ENCODE results near the gene TNFSF4. TPM values are rescaled to one million over a fixed set of nuclear protein-coding genes. Genes with fewer than 3 reads are reported as not detected.

Gene TNFSF4, protein sequence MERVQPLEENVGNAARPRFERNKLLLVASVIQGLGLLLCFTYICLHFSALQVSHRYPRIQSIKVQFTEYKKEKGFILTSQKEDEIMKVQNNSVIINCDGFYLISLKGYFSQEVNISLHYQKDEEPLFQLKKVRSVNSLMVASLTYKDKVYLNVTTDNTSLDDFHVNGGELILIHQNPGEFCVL
- total RNA-seq, result 1 to 10 TPM; 3.3 to 6.2 TPM
- 0.78 TPM for polyA plus RNA-seq (2013, experiment 1 of 2)
- 1.0 TPM for polyA plus RNA-seq (2013, experiment 2 of 2)
- long read RNA-seq, experiment 1, partial matches to known transcripts, result 3 of 3 reads
- long read RNA-seq, experiment 1, other reads (novel, unspliced or antisense), result 0 of 3 reads
- long read RNA-seq, experiment 2, partial matches to known transcripts, result 2 of 9 reads
- long read RNA-seq, experiment 2, other reads (novel, unspliced or antisense), result 7 of 9 reads
- long read RNA-seq, experiment 3, partial matches to known transcripts, result 0 of 3 reads
- long read RNA-seq, experiment 3, other reads (novel, unspliced or antisense), result 1 of 3 reads
- long read RNA-seq, experiment 4, result 0 reads

DNA sequence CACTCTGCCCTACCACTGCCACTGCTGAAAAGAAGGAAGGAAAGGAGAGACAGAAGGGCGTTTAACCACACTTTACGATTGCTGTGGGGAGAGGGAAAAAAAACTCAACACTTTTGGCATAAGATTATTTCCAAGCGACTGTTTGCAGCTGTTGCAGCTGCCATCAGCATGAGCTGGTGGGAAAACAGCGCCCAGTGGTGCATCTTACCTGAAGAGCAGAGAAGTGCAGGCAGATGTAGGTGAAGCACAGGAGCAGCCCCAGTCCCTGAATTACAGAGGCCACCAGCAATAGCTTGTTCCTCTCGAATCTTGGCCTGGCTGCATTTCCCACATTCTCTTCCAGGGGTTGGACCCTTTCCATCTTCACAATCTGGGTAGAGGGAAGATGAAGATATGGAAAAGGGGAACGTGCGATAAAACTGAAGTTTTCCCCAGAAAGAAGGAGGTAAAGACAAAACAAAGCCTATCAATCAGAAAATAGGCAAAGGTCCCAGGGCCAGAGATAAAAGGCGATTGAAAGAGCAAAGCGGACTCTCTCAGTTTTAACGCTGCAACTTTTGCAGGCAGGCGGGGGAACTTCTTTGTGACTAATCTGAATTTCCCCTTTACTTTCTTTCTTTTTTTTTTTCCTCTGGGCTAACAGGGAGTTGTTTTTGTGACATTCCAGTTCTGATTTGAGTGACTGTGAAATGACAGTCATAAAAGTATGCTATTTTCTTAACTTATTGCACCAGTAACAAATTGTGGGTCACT, at the start of gene TNFSF4:
TSS of gene TNFSF4 (minus strand) at position 516 of the 753 bp plus-strand sequence. CDS start at position 361, 155 bp downstream.
- H3K4me1 Mint-ChIP-seq, result peaks cover 38% of the 10 kb centered on the region
- H3K27ac ChIP-seq (ENCODE audit: low read depth, low read length), result no peak within 1 kb of the TSS
- peaks cover 9% of the 10 kb centered on the region for H3K4me1 ChIP-seq (ENCODE audit: control insufficient read depth, insufficient read depth, low read length)
- no peaks in the 10 kb centered on the region for H3K36me3 ChIP-seq (ENCODE audit: control insufficient read depth, insufficient read depth, low read length)
- 88 to 93% methylated on average over 6 to 11 of the region's 11 CpGs for WGBS, 2 experiments (ENCODE audit: insufficient coverage in 1 of 2, insufficient read length in 1 of 2)
- TF ChIP-seq, protein P1, sequence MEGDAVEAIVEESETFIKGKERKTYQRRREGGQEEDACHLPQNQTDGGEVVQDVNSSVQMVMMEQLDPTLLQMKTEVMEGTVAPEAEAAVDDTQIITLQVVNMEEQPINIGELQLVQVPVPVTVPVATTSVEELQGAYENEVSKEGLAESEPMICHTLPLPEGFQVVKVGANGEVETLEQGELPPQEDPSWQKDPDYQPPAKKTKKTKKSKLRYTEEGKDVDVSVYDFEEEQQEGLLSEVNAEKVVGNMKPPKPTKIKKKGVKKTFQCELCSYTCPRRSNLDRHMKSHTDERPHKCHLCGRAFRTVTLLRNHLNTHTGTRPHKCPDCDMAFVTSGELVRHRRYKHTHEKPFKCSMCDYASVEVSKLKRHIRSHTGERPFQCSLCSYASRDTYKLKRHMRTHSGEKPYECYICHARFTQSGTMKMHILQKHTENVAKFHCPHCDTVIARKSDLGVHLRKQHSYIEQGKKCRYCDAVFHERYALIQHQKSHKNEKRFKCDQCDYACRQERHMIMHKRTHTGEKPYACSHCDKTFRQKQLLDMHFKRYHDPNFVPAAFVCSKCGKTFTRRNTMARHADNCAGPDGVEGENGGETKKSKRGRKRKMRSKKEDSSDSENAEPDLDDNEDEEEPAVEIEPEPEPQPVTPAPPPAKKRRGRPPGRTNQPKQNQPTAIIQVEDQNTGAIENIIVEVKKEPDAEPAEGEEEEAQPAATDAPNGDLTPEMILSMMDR (conservative IDR thresholded peaks at IDR 0.05), result no peak
- DNase-seq, result no peak
- H3K9me3 ChIP-seq (ENCODE audit: control insufficient read depth, low read length), result no peaks in the 10 kb centered on the region
- no peaks in the 10 kb centered on the region for H3K27me3 ChIP-seq (ENCODE audit: control insufficient read depth, insufficient read depth, low read length, poor library complexity, severe bottlenecking)
- H3K27ac Mint-ChIP-seq, result no peak within 1 kb of the TSS
- H3K9ac ChIP-seq (ENCODE audit: extremely low read depth, low read length, poor library complexity, severe bottlenecking), result no peak within 1 kb of the TSS
- no peak within 1 kb of the TSS for H3K4me3 Mint-ChIP-seq
- H3K4me3 ChIP-seq (ENCODE audit: low read length), result no peak within 1 kb of the TSS
- H3K9me3 Mint-ChIP-seq, result no peaks in the 10 kb centered on the region
- no peaks in the 10 kb centered on the region for H3K36me3 Mint-ChIP-seq (ENCODE audit: low read depth)
- H3K27me3 Mint-ChIP-seq (ENCODE audit: insufficient read depth), result peaks cover 18% of the 10 kb centered on the region

DNA sequence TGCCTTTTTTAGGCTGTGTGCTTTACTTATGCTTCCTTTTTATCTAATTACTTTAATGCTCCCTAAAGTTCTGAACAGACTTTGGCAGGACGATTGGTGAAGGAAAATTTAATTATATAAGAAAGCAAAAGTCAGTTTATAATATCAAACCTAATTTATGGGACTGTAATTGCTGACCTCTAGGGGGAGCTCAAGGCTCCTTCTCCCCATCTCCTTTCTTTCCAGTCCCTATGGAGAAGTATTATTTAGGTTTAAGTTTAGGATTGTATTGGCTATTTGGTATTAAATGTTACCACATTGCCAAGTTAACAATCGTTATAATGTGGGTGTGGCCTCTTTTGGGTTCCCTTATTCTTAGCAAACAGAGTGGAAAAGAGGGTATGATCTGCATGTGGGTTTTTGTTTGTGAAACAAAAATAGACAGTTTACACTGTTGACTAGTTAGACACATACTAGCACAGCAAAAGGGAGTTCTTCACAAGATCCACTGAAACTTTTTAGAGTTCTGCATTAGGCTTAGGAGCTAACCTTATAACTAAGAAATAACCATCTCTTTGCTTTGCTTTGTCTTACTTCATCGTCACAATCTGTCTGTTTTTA, 48.2 kb upstream of the TNFSF4 start:
- H3K9me3 Mint-ChIP-seq, result peaks cover 7% of the 10 kb centered on the region
- H3K4me1 Mint-ChIP-seq, result peaks cover 18% of the 10 kb centered on the region
- TF ChIP-seq, protein P1 (conservative IDR thresholded peaks at IDR 0.05), result peak; percentile 94
- no peak overlapping the region for H3K4me3 ChIP-seq (ENCODE audit: low read length)
- no peaks in the 10 kb centered on the region for H3K36me3 ChIP-seq (ENCODE audit: control insufficient read depth, insufficient read depth, low read length)
- 56% methylated on average over 2 of the region's 3 CpGs; no CpG with 5 or more reads in 1 of the 2 experiments for WGBS, 2 experiments (ENCODE audit: insufficient coverage in 1 of 2, insufficient read length in 1 of 2)
- peak; percentile 46 for DNase-seq
- H3K4me3 Mint-ChIP-seq, result no peak overlapping the region
- no peak overlapping the region for H3K9ac ChIP-seq (ENCODE audit: extremely low read depth, low read length, poor library complexity, severe bottlenecking)
- H3K36me3 Mint-ChIP-seq (ENCODE audit: low read depth), result no peaks in the 10 kb centered on the region
- no peaks in the 10 kb centered on the region for H3K27me3 ChIP-seq (ENCODE audit: control insufficient read depth, insufficient read depth, low read length, poor library complexity, severe bottlenecking)
- H3K9me3 ChIP-seq (ENCODE audit: control insufficient read depth, low read length), result peaks cover 26% of the 10 kb centered on the region
- peaks cover 12% of the 10 kb centered on the region for H3K4me1 ChIP-seq (ENCODE audit: control insufficient read depth, insufficient read depth, low read length)
- no peaks in the 10 kb centered on the region for H3K27me3 Mint-ChIP-seq (ENCODE audit: insufficient read depth)
- no peak overlapping the region for H3K27ac ChIP-seq (ENCODE audit: low read depth, low read length)
- H3K27ac Mint-ChIP-seq, result no peak overlapping the region

DNA sequence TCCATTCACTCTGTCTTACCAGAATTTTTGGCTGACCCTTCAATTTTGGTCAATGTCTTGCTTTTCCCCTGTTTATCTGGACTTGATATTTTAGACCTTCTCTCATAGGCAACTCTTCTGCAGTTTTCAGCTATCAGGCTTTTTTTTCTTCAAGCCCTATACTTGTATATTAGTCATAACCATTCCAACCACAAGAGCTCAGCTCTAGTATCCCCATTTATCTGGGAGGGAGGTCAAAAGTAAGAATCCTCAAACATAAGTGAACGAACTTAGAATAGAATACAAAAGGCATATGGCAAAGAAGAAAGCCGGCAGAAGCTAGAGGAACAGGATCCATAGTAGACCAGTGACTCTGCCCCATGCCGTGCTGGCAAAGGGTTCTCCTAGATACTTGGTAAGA, 45.9 kb upstream of the TNFSF4 start:
- H3K4me1 Mint-ChIP-seq, result peaks cover 10% of the 10 kb centered on the region
- Histone ChIP-seq H3K9ac (ENCODE audit: extremely low read depth, low read length, poor library complexity, severe bottlenecking) (no peak overlapping the region), H3K4me1 (ENCODE audit: control insufficient read depth, insufficient read depth, low read length) (peaks cover 4% of the 10 kb centered on the region), H3K27me3 (ENCODE audit: control insufficient read depth, insufficient read depth, low read length, poor library complexity, severe bottlenecking) (no peaks in the 10 kb centered on the region), H3K4me3 (ENCODE audit: low read length) (no peak overlapping the region), H3K9me3 (ENCODE audit: control insufficient read depth, low read length) (peaks cover 9% of the 10 kb centered on the region), H3K27ac (ENCODE audit: low read depth, low read length) (no peak overlapping the region), H3K36me3 (ENCODE audit: control insufficient read depth, insufficient read depth, low read length) (no peaks in the 10 kb centered on the region)
- DNase-seq, result no peak
- no peak overlapping the region for H3K27ac Mint-ChIP-seq
- H3K9me3 Mint-ChIP-seq, result no peaks in the 10 kb centered on the region
- no peak overlapping the region for H3K4me3 Mint-ChIP-seq
- TF ChIP-seq, protein P1 (conservative IDR thresholded peaks at IDR 0.05), result no peak
- WGBS, 2 experiments (ENCODE audit: insufficient coverage in 1 of 2, insufficient read length in 1 of 2), result 92 to 96% methylated on average over 3 of the region's 3 CpGs
- no peaks in the 10 kb centered on the region for H3K27me3 Mint-ChIP-seq (ENCODE audit: insufficient read depth)
- no peaks in the 10 kb centered on the region for H3K36me3 Mint-ChIP-seq (ENCODE audit: low read depth)
